Mesendoderm (in vitro differentiated cells): ENCODE results near the gene CDKN1C.

ENCODE experiments used
- DNase-seq: peaks from one replicate; pipeline ENCODE4 v3.0.0; 2013
- H2AK5ac ChIP-seq: 2 replicates; pipeline ENCODE4 v1.6.1; 2013; ENCODE audit warnings: low read length, inconsistent platforms
- H2BK120ac ChIP-seq: 2 replicates; pipeline ENCODE4 v1.6.1; 2013; ENCODE audit warnings: low read depth, mild to moderate bottlenecking, low read length, moderate library complexity, mixed read lengths
- H2BK15ac ChIP-seq: replicated peaks from 2 replicates; pipeline ENCODE4 v1.6.1; 2013; ENCODE audit warnings: low read depth, mild to moderate bottlenecking, moderate library complexity
- H2BK5ac ChIP-seq: 2 replicates; pipeline ENCODE4 v1.6.1; 2013; ENCODE audit warnings: low read length, inconsistent platforms
- H3K18ac ChIP-seq: 2 replicates; pipeline ENCODE4 v1.6.1; 2013; ENCODE audit warnings: mild to moderate bottlenecking, low read length, mixed read lengths
- H3K23ac ChIP-seq: one replicate; pipeline ENCODE4 v1.6.1; 2013; ENCODE audit warnings: low read length
- H3K27ac ChIP-seq: 2 replicates; pipeline ENCODE4 v1.5.1; 2013; ENCODE audit warnings: low read depth, mild to moderate bottlenecking, inconsistent platforms, low read length, moderate library complexity
- H3K27me3 ChIP-seq: 2 replicates; pipeline ENCODE4 v1.6.1; 2013; ENCODE audit warnings: low read length, control low read depth, mild to moderate bottlenecking, inconsistent platforms; ENCODE audit not compliant: insufficient read depth, poor library complexity
- H3K36me3 ChIP-seq: 2 replicates; pipeline ENCODE4 v1.6.1; 2013; ENCODE audit warnings: low read length, inconsistent platforms; ENCODE audit not compliant: control insufficient read depth, insufficient read depth
- H3K4ac ChIP-seq: one replicate; pipeline ENCODE4 v1.6.1; 2013; ENCODE audit warnings: low read depth, mild to moderate bottlenecking, low read length, moderate library complexity
- H3K4me1 ChIP-seq: 2 replicates; pipeline ENCODE4 v1.6.1; 2013; ENCODE audit warnings: low read depth, low read length, inconsistent platforms; ENCODE audit not compliant: control insufficient read depth
- H3K4me2 ChIP-seq: 2 replicates; pipeline ENCODE4 v1.6.1; 2013; ENCODE audit warnings: low read length
- H3K4me3 ChIP-seq: 2 replicates; pipeline ENCODE4 v1.5.1; 2013; ENCODE audit warnings: mild to moderate bottlenecking, low read length
- H3K56ac ChIP-seq: one replicate; pipeline ENCODE4 v1.6.1; 2013; ENCODE audit warnings: low read length
- H3K79me1 ChIP-seq: 2 replicates; pipeline ENCODE4 v1.6.1; 2013; ENCODE audit warnings: low read length, inconsistent platforms
- H3K79me2 ChIP-seq: 2 replicates; pipeline ENCODE4 v1.6.1; 2013; ENCODE audit warnings: mild to moderate bottlenecking, low read length; ENCODE audit not compliant: control insufficient read depth, insufficient read depth
- H3K9ac ChIP-seq: 2 replicates; pipeline ENCODE4 v1.6.1; 2013; ENCODE audit warnings: low read length, inconsistent platforms
- H4K5ac ChIP-seq: one replicate; pipeline ENCODE4 v1.6.1; 2013; ENCODE audit warnings: low read length
- H4K8ac ChIP-seq: one replicate; pipeline ENCODE4 v1.6.1; 2013; ENCODE audit warnings: low read depth, mild to moderate bottlenecking, control low read depth, low read length, moderate library complexity
- WGBS: extraction: QIAGEN DNeasy Blood & Tissue Kit; methylation state at CpG from one replicate; pipeline ENCODE4 v1.1.7; 2013; ENCODE audit warnings: low lambda C conversion rate, missing lambda C conversion rate; ENCODE audit not compliant: insufficient coverage; ENCODE audit errors: extremely low coverage; 5-methylcytosine and 5-hydroxymethylcytosine counted together

Gene CDKN1C

GRCh38 chr11:2924381-2924780 is 38.8 kb upstream of the CDKN1C start:
- WGBS = no CpG with 5 or more reads among the region's 10 CpGs
- no peak overlapping the region for H3K27ac ChIP-seq
- H3K56ac ChIP-seq = no peak overlapping the region
- H3K4me3 ChIP-seq = no peak overlapping the region
- H3K27me3 ChIP-seq = peaks cover 6% of the 10 kb centered on the region
- no peaks in the 10 kb centered on the region for H3K79me1 ChIP-seq
- H4K5ac ChIP-seq = no peak overlapping the region
- no peaks in the 10 kb centered on the region for H3K4me1 ChIP-seq
- no peak for DNase-seq
- no peaks in the 10 kb centered on the region for H3K79me2 ChIP-seq
- H2BK15ac ChIP-seq = no peak overlapping the region
- no peak overlapping the region for H3K23ac ChIP-seq
- no peak overlapping the region for H3K4me2 ChIP-seq
- no peak overlapping the region for H3K4ac ChIP-seq
- no peak overlapping the region for H3K9ac ChIP-seq
- H2BK120ac ChIP-seq = no peak overlapping the region
- H3K36me3 ChIP-seq = no peaks in the 10 kb centered on the region
- H2BK5ac ChIP-seq = no peak overlapping the region
- H4K8ac ChIP-seq = no peak overlapping the region
- no peak overlapping the region for H3K18ac ChIP-seq
- H2AK5ac ChIP-seq = no peak overlapping the region

GRCh38 chr11:2923446-2924375 is 38.1 kb upstream of the CDKN1C start:
- Histone ChIP-seq H3K18ac (no peak overlapping the region), H3K27ac (no peak overlapping the region), H3K36me3 (no peaks in the 10 kb centered on the region), H2AK5ac (no peak overlapping the region), H3K56ac (no peak overlapping the region), H3K4me2 (no peak overlapping the region), H2BK120ac (no peak overlapping the region), H2BK15ac (no peak overlapping the region), H2BK5ac (no peak overlapping the region), H3K4ac (no peak overlapping the region), H3K9ac (no peak overlapping the region), H3K79me1 (no peaks in the 10 kb centered on the region), H3K4me1 (no peaks in the 10 kb centered on the region), H4K8ac (no peak overlapping the region), H3K23ac (no peak overlapping the region), H3K79me2 (no peaks in the 10 kb centered on the region), H4K5ac (no peak overlapping the region), H3K4me3 (no peak overlapping the region), H3K27me3 (peaks cover 4% of the 10 kb centered on the region)
- WGBS = no CpG with 5 or more reads among the region's 22 CpGs
- no peak for DNase-seq

- Histone ChIP-seq H3K9ac (no peak overlapping the region), H2BK15ac (no peak overlapping the region), H3K56ac (no peak overlapping the region), H3K79me1 (no peaks in the 10 kb centered on the region), H3K4ac (no peak overlapping the region), H3K4me3 (no peak overlapping the region), H3K18ac (no peak overlapping the region), H2BK5ac (no peak overlapping the region), H2BK120ac (no peak overlapping the region), H3K4me2 (no peak overlapping the region), H3K27me3 (no peaks in the 10 kb centered on the region), H2AK5ac (no peak overlapping the region), H4K5ac (no peak overlapping the region), H3K27ac (no peak overlapping the region), H3K4me1 (no peaks in the 10 kb centered on the region), H3K79me2 (no peaks in the 10 kb centered on the region), H3K23ac (no peak overlapping the region), H4K8ac (no peak overlapping the region), H3K36me3 (no peaks in the 10 kb centered on the region)
- DNase-seq = no peak
- WGBS = no CpG with 5 or more reads among the region's 3 CpGs
These were observed 37.1 kb upstream of the CDKN1C start for GRCh38 chr11:2922655-2923054.

- Histone ChIP-seq H4K5ac (no peak overlapping the region), H2BK5ac (no peak overlapping the region), H2AK5ac (no peak overlapping the region), H3K4me3 (no peak overlapping the region), H3K23ac (no peak overlapping the region), H3K36me3 (no peaks in the 10 kb centered on the region), H3K56ac (no peak overlapping the region), H3K79me2 (no peaks in the 10 kb centered on the region), H3K79me1 (no peaks in the 10 kb centered on the region), H3K4me1 (no peaks in the 10 kb centered on the region), H3K4me2 (no peak overlapping the region), H2BK15ac (no peak overlapping the region), H3K27me3 (no peaks in the 10 kb centered on the region), H3K27ac (no peak overlapping the region), H3K9ac (no peak overlapping the region), H4K8ac (no peak overlapping the region), H3K18ac (no peak overlapping the region), H3K4ac (no peak overlapping the region), H2BK120ac (no peak overlapping the region)
- no CpG with 5 or more reads among the region's 29 CpGs for WGBS
- DNase-seq = no peak
These were observed 36.3 kb upstream of the CDKN1C start for GRCh38 chr11:2921742-2922493.

GRCh38 chr11:2921261-2921660 is 35.7 kb upstream of the CDKN1C start:
- no peak overlapping the region for H3K27ac ChIP-seq
- WGBS = no CpG with 5 or more reads among the region's 16 CpGs

More at GRCh38 chr11:2921261-2921660, 35.7 kb upstream of the CDKN1C start:
- H3K9ac ChIP-seq = no peak overlapping the region
- H3K36me3 ChIP-seq = no peaks in the 10 kb centered on the region
- H4K8ac ChIP-seq = no peak overlapping the region
- H3K4me3 ChIP-seq = no peak overlapping the region
- no peak overlapping the region for H2BK120ac ChIP-seq
- H3K4me1 ChIP-seq = no peaks in the 10 kb centered on the region
- no peak overlapping the region for H3K56ac ChIP-seq
- H3K4me2 ChIP-seq = no peak overlapping the region
- no peak overlapping the region for H2AK5ac ChIP-seq
- H3K27me3 ChIP-seq = no peaks in the 10 kb centered on the region
- H3K79me1 ChIP-seq = no peaks in the 10 kb centered on the region
- H2BK5ac ChIP-seq = no peak overlapping the region
- H3K4ac ChIP-seq = no peak overlapping the region
- no peak overlapping the region for H2BK15ac ChIP-seq
- no peaks in the 10 kb centered on the region for H3K79me2 ChIP-seq
- no peak for DNase-seq
- no peak overlapping the region for H4K5ac ChIP-seq
- no peak overlapping the region for H3K18ac ChIP-seq
- H3K23ac ChIP-seq = no peak overlapping the region
